Epithelial cell of proximal tubule (primary cell): Measurements from ENCODE around the gene ASPRV1. TPM values are rescaled to one million over a fixed set of nuclear protein-coding genes. Genes with fewer than 3 reads are reported as not detected.

Source experiments
- total RNA-seq: library from RNA; depleted of rRNA; stranded (reverse); fragments of >200 nt; gene quantifications from 2 replicates; pipeline ENCODE4 v1.2.3, GENCODE V29; 2015

ASPRV1 gene
- total RNA-seq, 1 donor from 2014 or later, result 0.69 TPM

Other genes with a start within 250 kb of the ASPRV1 start
- gene ANXA4, start 219.5 kb downstream of the ASPRV1 start, total RNA-seq, result 51.4 and 61.2 TPM in 2 replicates
- gene GMCL1, start 132.0 kb downstream of the ASPRV1 start, total RNA-seq, result 8.7 and 9.8 TPM in 2 replicates
- 60.3 and 88.6 TPM in 2 replicates for gene SNRNP27, start 67.7 kb downstream of the ASPRV1 start, total RNA-seq
- gene MXD1, start 46.5 kb downstream of the ASPRV1 start, total RNA-seq, result 2.2 and 3.4 TPM in 2 replicates
- gene PCBP1, start 125.8 kb upstream of the ASPRV1 start, total RNA-seq, result 73.6 and 100 TPM in 2 replicates
- 8.1 TPM in 2 replicates for gene C2orf42, start 229.4 kb upstream of the ASPRV1 start, total RNA-seq